ENCODE results near the gene FOXE1.

FOXE1 gene

DNA sequence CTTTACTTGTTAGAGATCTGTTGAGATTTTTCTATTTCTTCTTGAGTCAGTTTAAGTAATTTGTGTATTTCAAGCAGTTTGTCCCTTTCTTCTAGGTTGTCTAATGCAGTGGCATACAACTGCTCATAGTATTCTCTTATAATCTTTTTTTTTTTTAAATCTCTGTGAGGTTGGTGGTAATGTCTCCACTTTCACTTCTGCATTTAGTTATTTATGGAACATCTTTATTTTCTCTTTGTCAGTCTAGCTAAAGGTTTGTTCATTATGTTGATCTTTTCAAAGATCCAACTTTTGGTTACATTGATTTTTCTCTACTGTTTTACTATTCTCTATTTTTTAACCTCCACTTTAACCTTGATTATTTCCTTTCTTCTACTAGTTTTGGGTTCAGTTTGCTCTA lies 13.8 kb downstream of the FOXE1 start:
- no peak for DNase-seq (ENCODE audit: low read depth)

DNA sequence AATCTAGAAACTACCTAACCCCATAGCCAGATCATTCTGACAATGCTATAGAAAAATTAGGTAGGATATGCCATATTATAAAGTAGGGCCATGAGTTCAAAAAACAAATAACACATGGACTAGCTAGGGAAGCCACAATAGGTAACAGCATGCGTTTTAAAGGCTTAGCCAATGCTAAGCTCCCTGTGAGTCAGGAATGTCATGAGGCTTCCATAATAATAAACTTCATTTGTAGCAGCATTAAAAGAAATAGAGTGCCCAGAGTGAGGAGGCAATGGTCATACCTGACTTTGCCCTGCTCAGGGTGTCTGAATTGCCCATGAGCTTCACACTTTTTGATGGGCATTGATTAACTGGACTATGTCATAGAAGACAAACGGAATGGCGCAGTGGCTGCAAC lies 15.8 kb downstream of the FOXE1 start:
- no peak for DNase-seq (ENCODE audit: low read depth)

DNA sequence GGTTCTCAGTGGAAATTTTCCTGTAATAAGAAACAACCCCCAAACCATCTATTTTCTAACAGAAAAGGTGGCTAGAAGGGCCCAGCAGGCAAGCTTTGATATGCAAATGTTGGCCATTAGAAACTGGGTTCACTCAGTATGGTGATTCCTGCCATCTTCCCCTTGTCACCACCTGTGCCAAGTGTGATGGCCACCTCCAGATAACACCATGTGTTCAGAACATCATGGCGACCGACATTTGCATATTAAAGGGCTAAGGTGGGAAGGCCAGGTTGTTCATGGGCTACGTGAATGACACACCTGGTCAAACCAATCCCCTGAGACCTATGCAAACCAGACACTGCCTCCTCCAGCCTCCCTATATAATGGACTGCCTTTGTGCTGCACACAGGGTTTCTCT lies 20.4 kb downstream of the FOXE1 start:
- no peak for DNase-seq (ENCODE audit: low read depth)

DNA sequence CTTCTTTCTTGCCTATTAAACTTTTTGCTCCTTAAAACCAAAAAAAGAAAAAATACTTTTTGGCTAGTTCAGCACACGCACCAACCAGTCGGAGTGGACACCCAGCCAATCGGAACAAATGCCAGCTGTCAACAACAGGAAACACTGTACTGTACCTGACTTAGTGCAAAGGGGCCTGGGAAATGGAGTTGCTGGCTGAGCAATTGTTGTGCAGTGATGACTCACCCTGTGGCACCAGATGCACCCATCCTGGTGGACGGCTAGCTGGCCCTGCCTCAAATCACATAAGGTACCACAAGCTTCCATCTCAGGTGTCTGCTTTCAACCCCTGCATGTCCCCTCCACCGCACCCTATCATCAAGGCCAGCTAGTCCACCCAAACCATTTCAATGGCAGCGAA lies 20.9 kb downstream of the FOXE1 start:
- DNase-seq (ENCODE audit: low read depth), result no peak

DNA sequence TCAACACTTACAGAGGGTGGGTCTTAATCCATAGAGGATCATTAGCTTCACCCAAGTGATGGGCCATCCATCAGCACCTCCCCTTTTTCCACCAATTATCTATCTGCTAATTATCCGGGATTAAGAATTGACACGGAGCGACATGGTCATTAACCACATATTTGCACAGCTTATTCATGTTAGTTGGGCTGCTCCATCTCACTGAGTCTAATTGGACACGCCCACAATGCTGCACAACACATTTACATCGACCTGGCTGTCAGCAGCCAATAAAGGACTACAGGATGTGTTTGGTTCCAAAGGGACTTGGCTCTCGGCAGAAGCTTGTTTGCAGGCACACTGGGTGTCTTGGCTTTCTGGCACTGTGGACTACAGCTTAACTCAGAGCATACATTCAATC lies 21.6 kb downstream of the FOXE1 start:
- no peak for DNase-seq (ENCODE audit: low read depth)

DNA sequence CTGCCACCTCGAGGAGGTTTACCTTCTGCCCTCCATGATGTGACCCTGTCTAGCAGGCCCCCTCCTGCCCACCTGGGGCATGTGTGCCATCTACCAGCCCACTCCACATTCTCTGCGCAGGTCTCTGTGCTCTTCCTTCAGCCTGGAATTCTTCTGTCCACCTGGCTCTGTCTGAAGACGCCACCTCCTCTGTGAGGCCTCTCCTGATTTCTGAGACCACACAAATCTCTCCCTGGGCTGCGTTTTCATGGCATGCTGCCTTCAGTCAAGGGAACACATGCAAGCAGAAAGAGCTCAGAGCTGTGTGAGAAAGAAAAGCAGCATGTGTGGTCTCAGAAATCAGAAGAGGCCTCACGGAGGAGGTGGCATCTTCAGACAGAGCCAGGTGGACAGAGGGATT lies 22.1 kb downstream of the FOXE1 start:
- DNase-seq (ENCODE audit: low read depth), result no peak

DNA sequence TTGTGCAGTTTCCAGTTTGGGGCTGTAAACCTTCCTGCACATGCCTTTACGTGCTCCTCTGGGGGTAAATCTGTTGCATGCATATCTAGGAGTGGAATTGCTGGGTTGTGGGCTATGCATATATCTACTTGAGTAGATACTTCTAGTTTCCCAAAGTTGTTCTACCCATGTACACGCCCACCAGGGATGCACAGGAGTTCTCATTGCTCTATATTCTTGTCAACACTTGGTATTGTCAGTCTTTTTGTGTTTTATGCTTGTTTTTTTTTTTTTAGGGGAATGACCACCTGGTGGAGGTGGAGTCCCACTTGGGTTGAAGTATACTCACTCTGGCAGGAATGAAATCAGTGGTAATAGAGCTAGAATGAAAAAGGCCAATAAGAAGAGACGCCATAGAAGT lies 23.0 kb downstream of the FOXE1 start:
- no peak for DNase-seq (ENCODE audit: low read depth)

DNA sequence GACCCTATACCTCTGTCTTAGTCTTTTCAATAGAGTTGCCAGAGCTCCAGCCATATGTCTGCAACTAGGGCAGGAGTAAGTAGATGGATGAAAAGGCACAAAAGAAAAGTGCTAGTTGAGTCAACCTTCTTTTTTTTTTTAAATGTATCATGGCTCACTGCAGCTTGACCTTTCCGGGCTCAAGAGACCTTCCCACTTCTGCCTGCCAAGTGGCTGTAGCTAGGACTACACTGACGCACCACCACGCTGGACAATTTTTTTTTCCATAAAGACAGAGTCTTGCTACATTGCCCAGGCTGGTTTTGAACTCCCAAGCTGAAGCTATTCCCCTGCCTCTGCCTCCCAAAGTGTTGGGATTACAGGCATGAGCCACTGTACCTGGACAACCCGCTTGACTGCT lies 27.3 kb downstream of the FOXE1 start:
- DNase-seq (ENCODE audit: low read depth), result no peak

DNA sequence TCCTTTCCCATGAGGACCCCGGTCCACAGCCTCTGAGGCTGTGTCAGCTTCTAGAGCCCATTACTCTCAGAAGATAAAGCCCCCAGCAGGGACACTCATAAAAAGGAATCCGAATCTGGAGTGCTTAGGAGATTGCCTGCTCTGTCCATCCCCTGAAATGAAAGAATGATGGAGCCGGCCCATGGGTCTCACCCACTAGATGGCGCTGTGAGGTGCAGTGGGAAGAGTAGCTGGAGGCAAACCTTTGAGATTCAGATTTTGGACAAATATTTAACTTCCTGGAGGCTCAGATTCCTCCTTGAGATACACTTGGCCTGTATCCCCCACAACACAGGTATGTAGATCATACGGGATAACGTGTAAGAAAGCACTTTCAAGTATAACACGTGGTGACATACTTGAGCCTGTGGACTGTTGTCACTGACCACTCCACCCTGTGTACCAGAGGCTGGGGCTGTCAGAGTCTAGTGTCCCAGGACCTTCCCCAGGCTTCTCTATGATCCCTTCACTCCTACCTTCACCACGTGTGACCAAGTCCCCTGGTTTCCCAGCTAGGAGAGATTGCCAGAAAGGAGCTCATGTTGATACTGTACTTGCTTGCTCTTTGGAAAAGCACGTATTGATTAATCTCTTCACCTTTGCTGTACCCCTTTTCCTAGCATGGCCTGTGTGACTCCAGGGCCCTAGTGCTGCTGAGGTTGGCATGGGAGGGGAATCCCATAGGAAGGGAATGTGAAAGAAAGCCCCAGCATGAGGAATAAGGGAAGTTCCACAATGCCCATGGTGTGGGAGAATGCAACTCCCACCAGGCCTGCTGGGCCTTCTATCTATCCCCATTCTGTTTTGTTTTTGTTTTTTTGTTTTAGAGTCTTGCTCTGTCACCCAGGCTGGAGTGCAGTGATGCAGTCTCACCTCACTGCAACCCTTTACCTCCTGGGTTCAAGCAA lies 37.2 kb downstream of the FOXE1 start:
- DNase-seq (ENCODE audit: low read depth), result peak; percentile 36

DNA sequence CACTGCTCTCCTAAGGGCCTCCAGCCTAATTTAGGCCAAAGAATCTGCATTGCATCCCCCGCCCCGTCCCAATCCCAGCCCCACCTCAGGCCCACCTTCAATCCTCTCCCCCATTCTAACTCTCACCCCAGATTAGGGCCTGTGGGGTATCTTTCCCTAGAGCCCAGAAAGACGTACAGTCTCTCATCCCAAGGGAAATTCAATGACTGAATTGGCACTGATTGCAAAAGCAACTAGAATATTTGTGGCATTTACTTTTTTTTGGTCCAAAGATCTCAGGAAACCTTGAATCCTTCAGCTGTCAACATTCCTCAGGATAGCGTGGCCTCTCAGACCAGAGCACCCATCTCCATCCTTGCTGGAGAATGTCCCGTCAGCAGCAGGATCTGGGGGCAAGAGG lies 38.7 kb downstream of the FOXE1 start:
- no peak for DNase-seq (ENCODE audit: low read depth)

DNA sequence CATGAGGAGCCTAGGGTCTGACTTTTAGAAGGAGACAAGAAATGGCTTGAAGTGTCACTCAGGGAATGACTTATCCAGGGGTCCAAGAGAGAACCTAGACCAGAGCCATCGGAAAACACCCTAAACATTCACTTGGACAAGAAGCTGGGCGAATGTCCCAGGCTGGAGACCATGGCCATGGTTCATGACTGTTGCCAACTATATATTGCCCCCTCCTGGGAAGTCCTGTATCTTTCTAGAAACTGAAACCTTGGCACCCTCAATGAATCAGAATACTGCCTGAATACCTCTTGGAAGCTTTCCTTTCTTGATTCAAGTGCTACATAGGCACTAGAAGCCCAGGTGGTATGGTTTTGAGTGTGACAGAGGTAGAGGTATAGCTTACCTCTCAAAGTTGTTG lies 39.4 kb downstream of the FOXE1 start:
- DNase-seq (ENCODE audit: low read depth), result no peak

DNA sequence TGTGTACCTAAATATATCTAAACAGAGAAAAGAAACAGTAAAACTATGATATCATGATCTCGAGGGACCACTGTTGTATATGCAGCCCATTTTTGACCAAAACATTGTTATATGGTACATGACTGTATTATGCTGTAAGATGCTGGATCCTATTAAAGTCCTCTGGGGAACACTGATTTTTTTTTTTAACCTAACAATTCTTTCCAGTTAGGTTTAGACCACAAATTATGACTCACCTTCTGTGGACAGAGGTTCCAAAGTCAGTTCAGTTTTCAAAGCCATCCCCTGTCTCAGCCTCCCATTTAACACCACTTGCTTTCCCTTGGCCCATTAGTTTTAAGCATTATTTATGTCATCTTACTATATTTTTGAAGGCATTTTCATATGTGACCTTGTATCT lies 42.2 kb downstream of the FOXE1 start:
- DNase-seq (ENCODE audit: low read depth), result no peak

DNA sequence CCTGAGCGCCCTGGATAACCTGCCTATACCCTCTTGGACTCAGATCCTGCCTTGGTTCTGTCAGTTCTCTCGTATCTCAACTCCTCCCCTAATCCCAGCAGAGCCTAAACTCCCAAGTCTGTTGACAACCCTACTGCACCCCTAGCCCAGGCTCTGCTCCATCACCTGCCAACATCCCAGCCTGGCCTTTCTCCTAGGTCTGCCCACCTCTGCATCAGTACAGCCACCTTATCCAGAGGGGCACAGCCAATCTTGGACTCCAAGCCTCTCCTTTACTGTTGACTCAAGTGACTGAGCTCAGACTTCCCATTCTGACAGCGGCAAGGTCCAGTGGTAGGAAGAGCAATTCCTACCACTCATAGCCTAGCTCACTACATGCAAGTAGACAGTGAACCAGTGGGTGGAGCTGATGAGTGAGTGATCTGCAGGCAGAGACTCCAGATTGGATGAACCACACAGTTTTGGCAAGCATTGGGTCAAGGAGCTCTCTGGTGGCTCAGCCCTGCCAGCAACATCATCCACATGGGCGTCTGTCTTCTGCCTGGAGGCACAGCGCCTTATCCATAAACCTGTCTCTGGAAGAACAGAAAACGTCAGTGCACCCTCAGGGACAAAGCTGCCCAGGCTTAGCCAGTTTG lies 42.8 kb downstream of the FOXE1 start:
- DNase-seq (ENCODE audit: low read depth), result no peak

DNA sequence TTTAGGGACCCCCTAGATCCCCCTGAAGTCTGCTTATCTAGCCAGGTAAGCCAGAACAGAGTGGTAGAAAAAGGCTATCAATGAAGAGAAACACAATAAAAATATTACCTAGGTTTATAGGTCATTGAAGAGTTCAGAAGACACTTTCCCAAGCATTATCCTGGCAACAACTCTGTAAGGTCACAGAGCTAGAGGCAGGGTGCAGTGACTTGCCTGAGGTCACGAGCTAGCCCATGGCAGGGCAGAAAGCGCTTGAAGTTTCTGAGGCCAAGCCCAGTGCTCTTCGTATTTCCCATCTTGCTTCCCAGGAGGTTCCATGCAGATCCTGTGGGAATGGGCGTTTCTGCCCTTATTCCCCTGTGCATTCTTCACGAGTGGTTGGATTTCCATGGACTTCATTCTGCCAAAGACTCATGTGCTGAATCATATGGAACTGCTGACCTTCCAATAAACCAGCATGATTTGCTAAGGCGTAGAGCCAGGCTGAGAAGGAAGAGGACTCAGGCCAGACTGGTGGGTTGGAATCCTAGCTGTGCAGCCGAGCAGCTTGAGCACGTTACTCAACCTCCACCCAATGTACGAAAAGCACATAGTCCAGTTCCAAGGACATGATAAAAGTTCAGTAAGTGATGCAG lies 47.2 kb downstream of the FOXE1 start:
- no peak for DNase-seq (ENCODE audit: low read depth)

DNA sequence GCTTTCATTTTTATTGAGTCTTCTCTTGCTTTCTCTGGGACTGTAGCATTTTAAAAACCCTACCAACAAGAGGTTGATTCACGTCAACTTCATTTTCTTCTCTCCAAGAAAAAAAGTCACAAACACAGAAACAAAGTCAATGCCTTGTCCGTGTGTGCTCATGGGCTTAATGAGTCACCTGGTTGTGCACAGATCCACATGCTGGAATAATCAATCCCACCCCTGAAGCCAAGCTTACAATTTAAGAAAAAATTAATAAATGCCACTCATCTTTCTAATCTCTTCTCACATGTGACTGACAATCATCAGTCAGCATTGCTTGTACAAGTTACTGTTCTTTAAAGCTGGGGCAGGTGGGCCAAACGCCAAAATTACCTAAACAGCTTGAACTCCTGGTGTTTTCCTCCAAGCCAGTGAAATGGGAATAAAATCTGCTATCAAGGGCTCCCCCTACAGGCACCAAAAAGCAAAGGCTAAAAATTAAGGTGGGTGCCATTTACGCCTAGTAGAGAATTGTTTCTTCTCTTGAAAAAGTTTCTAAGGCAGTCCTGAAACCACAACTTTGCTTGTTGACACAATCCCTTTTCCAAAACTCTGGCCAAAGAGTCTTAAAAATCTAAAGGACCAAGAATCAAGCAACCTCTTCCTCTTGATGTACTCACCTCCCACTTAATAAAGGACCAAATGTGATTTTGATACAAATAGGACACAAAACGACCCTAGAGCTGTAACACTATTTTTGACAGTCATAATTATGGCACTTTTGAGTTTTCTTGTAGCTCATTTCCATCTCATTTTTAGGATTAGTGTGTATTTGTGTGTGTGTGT lies 47.9 kb downstream of the FOXE1 start:
- no peak for DNase-seq (ENCODE audit: low read depth)

DNA sequence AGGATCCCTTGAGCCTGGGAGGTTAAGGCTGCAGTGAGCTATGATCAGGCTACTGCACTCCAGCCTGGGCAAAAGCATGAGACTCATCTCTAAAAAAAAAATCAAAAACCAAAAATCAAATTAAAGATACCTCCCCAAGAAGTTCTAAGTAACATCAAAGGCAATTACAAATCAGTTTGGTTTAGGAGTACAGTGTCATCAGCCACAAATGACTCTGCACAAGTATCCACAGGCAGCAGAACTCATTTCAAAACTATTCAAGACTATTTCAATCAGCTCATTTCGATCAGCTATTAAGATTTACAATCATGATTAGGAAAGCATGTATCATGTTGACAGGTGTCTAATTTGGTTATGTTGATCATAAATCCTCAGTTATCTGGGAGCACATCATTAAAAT lies 50.2 kb downstream of the FOXE1 start:
- DNase-seq (ENCODE audit: low read depth), result no peak

DNA sequence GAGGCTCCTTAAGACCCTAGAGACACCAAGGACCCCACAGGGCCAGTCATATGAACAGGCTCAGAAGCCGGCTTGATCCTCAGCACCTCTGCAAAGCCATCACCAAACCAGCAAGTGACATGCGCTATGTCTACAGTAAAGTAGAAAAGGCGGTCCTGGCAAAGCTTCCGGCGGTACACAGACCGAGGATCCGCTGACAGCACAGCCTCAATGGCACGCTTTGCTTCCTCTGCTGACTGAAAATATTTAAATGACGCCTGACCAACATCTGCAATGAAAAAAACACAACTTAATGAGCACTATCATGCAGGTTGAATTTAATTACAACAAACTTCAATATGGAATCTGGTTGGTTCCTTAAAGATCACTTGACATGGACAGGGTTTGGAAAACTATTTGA lies 51.7 kb downstream of the FOXE1 start:
- DNase-seq (ENCODE audit: low read depth), result no peak

DNA sequence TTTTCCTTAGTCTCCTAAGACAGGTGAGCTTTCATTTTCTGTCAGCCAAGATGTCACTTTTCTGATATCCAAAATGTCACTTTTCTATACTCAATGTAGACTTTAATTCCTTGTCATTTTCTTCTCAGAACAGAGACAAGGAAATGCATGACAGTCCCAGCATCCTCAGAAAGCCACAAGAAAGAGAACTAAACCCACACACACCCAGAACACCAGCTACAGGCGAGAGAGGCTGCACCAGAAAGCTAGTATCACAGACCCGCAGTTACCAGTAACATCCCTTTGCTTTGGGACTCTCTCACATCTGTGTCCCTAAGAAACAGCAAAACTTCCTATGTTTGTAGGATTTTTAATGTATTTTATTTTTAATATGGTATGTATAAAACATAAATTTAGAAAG lies 52.2 kb downstream of the FOXE1 start:
- no peak for DNase-seq (ENCODE audit: low read depth)
